Suppressor macrophage (primary cell): Measurements from ENCODE around the gene MAEL.
"Not testable (repeated sequence)": the region's sequence is repeated elsewhere in the genome, so short reads cannot be mapped to it uniquely, and the experiment has no call there.

Source experiments
- DNase-seq, 4 experiments: peaks; one replicate each; pipeline ENCODE4 v3.0.0-alpha.2; 2020 to 2022

The MAEL gene

DNA sequence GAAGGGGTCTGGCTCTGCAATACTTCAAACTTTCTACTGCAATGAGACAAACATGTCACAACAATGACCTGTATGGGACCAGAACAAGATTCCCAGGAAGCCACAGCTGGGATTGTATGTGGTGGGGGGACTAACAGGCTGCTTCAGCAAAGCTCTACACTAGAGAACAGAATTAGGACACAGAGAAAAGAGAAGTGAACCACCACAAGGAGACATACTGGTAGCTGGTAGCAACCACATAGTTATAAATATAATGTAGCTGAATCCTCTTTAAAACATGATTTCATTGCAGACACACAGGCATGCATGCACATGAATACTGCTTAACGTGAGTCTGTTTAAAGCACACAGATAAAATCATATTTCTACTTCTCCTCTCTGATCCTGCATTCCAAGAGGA, 10.3 kb upstream of the MAEL start:
- no peak for DNase-seq

- DNase-seq = no peak
Observed at GRCh38 chr1:166980383-166980782, 8.7 kb upstream of the MAEL start.

DNA sequence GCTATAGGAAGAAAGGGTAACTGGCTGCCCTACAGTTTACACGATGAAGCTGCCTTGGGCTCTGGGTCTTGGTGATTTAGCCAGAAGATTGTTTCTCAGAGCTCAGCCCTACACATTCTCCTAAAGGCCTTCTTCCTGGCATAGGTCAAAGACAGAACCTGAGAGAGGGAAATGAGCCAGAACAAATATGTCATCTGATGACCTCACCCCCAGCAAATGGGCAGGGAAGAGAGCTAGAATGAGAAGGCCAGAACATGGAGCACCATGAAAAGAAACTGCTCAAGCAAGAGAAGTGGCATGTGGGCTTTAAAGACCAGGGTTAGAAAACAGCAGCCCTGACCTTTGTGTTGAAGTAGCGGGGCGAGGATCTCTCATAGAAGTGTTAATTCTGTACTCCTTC, 8.3 kb upstream of the MAEL start:
- no peak for DNase-seq

DNA sequence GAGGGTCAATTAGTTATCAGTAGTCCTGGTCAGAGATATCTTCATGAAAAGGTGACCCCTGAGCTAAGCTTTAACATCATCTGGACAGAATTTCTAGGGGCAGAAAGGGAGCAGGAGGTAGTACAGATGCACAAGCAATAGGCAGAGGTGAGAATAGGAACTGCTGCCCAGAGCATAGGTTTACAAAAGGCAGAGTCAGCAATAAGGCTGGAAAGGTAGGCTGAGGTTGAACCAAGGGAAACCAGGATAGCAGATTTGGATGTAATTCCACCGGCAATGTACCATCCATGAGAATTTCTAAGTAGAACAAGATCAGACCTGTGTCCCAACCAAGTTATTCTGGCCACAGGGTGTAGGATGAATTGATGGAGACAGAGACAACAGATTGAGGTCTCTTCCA, 7.5 kb upstream of the MAEL start:
- no peak for DNase-seq

DNA sequence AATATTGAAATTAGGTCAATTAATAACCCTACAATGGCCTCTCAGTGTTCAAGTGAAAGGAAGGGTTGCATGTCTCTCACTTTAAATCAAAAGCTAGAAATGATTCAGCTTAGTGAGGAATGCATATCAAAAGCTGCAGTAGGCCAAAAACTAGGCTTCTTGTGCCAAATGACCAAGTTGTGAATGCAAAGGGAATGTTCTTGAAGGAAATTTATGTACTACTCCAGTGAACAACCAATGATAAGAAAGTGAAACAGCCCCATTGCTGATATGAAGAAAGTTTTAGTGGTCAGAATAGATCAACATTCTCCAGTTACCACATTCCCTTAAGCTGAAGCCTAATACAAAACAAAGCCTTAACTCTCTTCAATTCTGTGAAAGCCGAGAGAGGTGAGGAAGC, 10.0 kb downstream of the MAEL start:
- no peak for DNase-seq

DNA sequence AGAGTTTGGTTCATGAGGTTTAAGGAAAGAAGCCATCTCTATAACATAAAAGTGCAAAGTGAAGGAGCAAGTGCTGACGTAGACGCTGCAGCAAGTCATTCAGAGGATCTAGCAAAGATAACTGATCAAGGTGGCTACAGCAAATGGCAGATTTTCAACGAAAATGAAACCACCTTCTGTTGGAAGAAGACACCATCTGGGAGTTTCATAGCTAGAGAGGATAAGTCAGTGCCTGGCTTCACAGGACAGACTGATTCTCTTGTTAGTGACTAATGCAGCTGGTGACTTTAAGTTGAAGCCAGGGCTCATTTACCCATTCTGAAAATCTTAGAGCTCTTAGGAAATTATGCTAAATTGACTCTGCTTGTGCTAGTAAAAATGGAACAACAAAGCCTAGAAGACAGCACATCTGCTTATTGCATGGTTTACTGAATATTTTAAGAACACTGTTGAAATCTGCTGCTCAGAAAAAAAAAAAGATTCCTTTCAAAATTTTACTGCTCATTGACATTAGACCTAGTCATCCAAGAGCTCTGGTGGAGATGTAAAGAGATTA, 10.5 kb downstream of the MAEL start:
- no peak for DNase-seq

GRCh38 chr1:167000546-167000945, 11.5 kb downstream of the MAEL start:
- no peak for DNase-seq

DNA sequence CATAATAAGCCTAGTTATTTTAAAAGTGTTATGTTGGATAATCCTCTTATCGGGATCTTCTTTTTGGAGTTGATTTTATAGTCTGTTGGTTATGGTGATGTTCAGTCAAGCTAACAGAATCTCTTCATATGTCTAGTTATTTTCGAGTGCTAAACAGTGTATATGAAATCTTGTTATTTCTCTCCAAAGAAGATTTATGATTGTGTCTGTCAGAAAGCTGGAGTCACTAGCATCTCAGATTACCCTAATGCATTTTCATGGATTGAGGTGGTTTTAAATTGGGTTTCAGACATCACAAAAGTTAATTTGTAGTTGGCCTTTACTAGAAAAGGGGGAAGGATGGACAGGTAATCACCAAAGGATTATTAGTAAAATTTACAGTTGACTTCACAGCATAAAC, 13.3 kb downstream of the MAEL start:
- DNase-seq = no peak

DNA sequence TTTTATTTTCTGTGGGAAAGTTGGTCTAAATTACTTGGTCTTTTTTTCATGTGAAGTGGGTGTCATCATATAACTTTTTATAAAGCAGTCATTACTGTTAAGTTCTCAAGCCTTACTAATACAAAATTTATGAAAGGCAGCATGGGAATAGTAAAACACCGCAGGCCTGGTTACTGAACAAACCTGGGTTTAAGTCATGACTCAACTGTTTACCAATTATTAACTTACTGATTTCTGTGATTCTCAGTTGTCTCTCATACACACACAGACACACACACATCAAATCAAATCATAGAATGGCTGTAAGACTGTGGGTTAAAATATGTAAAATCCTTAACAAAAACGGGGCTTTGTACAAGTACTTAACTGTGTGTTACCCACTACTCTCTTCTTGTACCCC, 14.6 kb downstream of the MAEL start:
- DNase-seq = no peak

- no peak for DNase-seq
Observed at GRCh38 chr1:167011560-167012191, 22.6 kb downstream of the MAEL start.

- DNase-seq = no peak
Observed at GRCh38 chr1:167012570-167012969, 23.5 kb downstream of the MAEL start.

- DNase-seq = no peak
Observed at GRCh38 chr1:167013108-167013929, 24.2 kb downstream of the MAEL start.

DNA sequence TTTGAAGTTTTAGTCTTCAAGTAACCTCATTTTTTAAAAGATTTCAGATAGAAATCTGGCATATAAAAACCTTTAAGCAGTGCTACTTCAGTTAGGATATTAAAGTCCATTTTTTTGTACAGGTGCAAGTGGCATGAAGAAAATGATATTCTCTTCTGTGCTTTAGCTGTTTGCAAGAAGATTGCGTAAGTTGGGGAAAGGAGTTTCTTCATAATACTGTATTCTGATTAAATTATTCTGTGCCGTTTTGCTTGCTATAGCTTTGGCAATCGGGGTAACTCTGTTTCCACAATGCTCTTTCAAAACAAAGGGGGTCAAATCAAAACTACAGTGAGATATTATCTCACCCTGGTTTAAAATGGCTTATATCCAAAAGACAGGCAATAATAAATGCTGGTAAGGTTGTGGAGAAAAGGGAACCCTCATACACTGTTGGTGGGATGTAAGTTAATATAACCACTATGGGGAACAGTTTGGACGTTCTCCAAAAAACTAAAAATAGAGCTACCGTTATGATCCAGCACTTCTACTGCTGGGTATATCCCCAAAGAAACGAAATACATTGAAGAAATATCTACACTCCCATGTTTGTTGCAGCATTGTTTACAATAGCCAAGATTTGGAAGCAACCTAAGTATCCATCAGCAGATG, 27.1 kb downstream of the MAEL start:
- peak in 2 of 4 experiments; percentile 18 to 23 for DNase-seq

DNA sequence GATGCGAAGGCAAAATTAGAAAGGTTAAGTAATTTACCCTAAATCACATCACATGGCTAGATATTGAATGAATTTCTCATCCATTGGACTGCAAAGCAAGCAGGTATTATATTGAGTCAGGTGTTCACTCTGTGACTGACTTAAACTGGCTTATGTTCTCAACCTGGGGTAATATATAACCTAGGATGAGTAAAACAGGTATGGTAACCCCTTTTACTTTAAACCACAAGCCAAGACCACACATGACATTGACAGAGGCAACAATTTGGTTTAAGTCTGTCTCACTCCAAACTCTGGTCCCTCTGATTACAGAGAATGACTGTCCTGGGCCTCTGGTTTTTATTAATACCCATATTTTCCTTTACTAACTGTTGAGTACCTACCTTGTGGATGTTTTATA, 33.3 kb downstream of the MAEL start:
- DNase-seq = no peak

GRCh38 chr1:167029553-167029952, 40.5 kb downstream of the MAEL start:
- DNase-seq = not testable (repeated sequence)

- no peak for DNase-seq
Observed at GRCh38 chr1:167033646-167034045, 44.6 kb downstream of the MAEL start.

- DNase-seq = peak; percentile 50 to 75 (median 58)
Observed at GRCh38 chr1:167043752-167044488, 54.8 kb downstream of the MAEL start.

DNA sequence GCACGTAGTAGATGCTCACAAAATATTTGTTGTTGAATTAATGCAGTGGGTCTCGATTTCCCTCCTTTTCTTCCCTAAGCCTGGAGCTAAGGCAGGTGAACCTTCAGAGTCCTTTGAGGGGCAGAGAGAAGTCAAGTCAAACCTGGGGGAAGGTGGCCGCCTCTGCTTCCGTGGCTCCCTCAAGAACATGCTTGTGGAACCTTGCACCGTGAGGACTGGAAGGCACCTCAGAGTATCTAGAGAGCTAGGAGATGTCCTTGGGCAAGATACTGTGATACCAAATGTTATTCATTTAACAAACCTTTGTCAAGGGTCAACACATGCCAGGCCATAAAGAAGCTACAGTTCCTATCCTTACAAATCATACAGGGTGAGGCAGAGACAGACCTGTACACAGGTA, 62.8 kb downstream of the MAEL start:
- no peak for DNase-seq

DNA sequence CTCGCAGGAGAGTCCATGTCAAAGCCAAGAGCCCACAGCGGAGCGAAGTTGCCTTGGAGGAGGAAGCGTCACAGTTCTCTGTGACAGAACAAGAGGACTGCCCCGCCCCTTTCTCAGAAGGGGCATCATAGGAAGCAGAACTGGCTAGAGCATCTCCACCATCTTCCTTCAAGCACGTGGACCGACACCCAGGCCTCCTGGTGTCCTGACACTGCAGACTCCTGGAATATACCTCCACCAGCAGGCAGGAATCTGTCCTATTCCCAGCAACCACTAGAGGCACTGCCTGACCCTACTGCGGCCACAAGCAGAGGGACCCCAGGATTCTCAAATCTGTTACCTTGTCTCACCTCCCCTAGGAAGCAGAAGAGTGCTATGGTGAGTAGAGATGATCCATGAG, 63.3 kb downstream of the MAEL start:
- DNase-seq = no peak

DNA sequence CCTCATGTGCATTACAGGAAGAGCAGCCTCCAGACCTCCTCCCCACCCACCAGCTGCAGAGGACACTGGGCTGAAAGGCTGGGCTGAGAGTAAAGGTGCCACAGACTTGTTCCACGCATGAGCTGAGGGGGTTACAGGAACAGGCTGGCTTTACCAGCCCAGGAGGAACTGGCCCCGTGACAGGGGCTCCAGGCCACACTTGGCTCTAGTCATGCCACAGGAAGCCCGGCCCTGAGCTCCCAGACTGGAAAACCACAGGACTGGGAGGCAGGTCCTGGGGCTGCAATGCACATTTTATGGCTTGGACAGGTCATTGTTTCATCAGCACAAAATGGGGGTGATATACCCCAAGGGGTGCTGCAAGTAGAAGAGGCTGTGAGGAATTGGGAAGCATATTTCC, 65.5 kb downstream of the MAEL start:
- peak in 2 of 4 experiments; percentile 16 to 35 for DNase-seq

DNA sequence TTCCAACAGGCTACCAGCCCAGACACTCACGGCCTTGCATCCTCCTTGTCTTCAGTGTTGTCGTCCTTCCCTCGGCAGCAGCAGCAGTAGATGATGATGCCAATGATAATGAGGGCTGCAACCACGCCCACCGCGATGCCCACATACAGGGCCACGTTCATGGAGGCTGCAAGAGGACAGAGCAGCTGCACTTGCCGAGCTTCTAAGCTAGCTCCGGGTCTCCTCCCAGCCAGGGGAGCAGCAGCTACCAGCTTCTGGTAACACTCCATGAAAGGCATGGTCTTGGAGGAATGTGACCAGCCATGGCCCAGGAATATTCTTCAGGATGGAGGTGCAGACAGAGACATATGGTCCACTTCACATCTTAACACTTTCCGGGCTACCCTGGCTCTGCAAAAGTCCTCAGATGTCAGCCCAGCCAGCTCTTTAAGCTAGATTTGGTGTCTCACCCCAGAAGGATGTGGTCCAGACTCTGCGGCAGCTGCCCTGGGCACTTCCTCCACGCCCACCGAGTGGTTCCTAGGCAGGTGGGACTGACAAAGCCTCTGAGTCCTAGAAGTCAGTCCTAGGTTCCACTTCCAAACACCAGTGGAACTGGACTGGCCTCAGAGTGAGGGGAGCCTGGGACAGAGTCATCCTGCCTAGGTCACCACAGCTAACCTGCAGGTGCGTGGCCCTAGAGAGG, 66.0 kb downstream of the MAEL start:
- no peak for DNase-seq

DNA sequence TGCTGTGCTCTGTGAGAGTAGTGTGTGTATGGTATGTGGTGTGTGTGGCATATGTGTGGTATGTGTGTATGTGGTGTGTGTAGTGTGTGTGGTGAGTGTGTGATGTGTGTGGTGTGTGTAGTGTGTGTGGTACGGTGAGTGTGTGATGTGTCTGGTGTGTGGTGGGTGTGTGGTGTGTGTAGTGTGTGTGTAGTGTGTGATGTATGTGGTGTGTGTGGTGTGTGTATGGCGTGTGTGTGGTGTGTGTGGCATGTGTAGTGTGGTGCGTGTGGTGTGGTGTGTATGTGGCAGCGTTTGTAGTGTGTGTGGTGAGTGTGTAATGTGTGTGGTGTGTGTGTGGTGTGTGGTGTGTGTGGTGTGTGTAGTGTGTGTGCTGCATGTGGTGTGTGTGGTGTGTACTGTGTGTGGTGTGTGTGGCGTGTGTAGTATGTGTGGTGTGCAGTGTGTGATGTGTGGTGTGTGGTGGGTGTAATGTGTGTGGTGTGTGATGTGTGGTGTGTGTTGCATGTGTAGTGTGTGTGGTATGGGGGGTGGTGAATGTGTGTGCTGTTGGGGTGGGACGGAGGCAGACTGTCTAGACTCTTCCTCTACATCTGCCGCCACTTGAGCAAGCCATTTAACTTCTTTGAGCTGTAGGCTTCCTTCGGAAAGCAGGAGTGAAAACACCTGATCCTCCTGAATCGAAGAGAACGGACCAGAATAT, 67.6 kb downstream of the MAEL start:
- no peak for DNase-seq
